Mucosa of rectum (tissue), 2 donors: ENCODE data around the gene PRG2.

Experiments used
- H3K27ac ChIP-seq, 2 donors: one replicate each; pipeline ENCODE4 v1.7.0; 2013; ENCODE audit warnings: inconsistent platforms in 2 of 2, low read depth in 2 of 2, low read length in 2 of 2
- H3K27me3 ChIP-seq, 2 donors: one replicate each; pipeline ENCODE4 v1.7.0; 2013; ENCODE audit warnings: low read length in 2 of 2; ENCODE audit not compliant: control insufficient read depth in 2 of 2, insufficient read depth in 2 of 2
- H3K36me3 ChIP-seq, 2 donors: one replicate each; pipeline ENCODE4 v1.7.0; 2013; ENCODE audit warnings: low read length in 2 of 2; ENCODE audit not compliant: control insufficient read depth in 2 of 2, insufficient read depth in 2 of 2
- H3K4me1 ChIP-seq, 2 donors: one replicate each; pipeline ENCODE4 v1.7.0; 2013; ENCODE audit warnings: low read length in 2 of 2, mild to moderate bottlenecking in 1 of 2; ENCODE audit not compliant: control insufficient read depth in 2 of 2, insufficient read depth in 2 of 2
- H3K4me3 ChIP-seq, 2 donors: one replicate each; pipeline ENCODE4 v1.7.0; 2013; ENCODE audit warnings: low read length in 2 of 2
- H3K9ac ChIP-seq, 2 donors: one replicate each; pipeline ENCODE4 v1.7.0; 2013; ENCODE audit warnings: low read length in 2 of 2, low read depth in 1 of 2, mild to moderate bottlenecking in 1 of 2
- H3K9me3 ChIP-seq, 2 donors: one replicate each; pipeline ENCODE4 v1.7.0; 2013; ENCODE audit warnings: low read length in 2 of 2; ENCODE audit not compliant: control insufficient read depth in 2 of 2
- donor health status: healthy.
- donor health status: Normal muscosa, but diverticular disease.

Gene PRG2, protein sequence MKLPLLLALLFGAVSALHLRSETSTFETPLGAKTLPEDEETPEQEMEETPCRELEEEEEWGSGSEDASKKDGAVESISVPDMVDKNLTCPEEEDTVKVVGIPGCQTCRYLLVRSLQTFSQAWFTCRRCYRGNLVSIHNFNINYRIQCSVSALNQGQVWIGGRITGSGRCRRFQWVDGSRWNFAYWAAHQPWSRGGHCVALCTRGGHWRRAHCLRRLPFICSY

DNA sequence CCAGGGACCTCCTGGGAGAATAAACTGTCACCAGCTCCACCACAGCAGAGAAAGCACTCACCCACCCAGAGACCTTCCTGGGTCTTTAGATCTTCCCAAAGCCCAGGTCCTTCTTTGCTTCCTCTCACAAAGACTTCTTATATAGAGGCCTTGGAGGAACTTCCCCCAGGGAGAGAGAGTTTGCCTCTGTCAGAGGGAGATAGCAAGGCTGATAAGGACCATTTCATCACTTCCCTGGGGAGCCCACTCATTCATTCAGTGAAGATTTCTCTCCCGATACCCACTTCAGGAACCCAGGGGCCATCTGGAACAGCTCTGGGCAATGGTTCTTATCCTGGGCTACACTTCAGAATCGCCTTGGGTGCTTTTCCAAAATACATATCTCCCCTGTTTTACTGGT is at the start of gene PRG2:
PRG2 (minus strand) TSS at position 116 of the 400 bp plus-strand sequence. CDS start 706 bp downstream, outside the sequence.
- Histone ChIP-seq H3K4me3 (no peak within 1 kb of the TSS), H3K27ac (no peak within 1 kb of the TSS), H3K9me3 (no peaks in the 10 kb centered on the region), H3K36me3 (no peaks in the 10 kb centered on the region), H3K9ac (no peak within 1 kb of the TSS), H3K4me1 (no peaks in the 10 kb centered on the region), H3K27me3 (no peaks in the 10 kb centered on the region)

DNA sequence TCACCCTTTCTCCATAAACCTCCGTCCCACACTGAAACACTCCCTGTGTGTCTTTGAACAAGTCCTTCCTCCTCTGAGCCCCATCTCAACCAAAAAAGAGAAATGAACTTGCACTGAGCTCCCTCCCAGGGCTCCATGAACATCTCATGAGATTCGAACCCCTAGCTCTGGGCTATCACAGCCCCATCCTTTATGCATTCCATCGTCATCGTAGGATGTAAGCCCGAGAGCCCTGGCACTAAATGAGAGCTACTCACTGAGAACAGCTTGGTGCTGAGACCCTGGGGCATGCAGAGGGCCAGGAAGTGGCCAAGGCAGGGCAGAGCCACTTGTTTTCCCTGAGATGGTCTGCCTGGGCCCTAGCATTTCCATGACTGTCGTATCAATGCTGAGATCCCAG is 49.3 kb upstream of the PRG2 start:
- Histone ChIP-seq H3K9me3 (no peaks in the 10 kb centered on the region), H3K4me3 (no peak overlapping the region), H3K36me3 (no peaks in the 10 kb centered on the region), H3K9ac (no peak overlapping the region), H3K4me1 (peaks cover 0 to 2% of the 10 kb centered on the region in 2 donors), H3K27ac (no peak overlapping the region), H3K27me3 (no peaks in the 10 kb centered on the region)

DNA sequence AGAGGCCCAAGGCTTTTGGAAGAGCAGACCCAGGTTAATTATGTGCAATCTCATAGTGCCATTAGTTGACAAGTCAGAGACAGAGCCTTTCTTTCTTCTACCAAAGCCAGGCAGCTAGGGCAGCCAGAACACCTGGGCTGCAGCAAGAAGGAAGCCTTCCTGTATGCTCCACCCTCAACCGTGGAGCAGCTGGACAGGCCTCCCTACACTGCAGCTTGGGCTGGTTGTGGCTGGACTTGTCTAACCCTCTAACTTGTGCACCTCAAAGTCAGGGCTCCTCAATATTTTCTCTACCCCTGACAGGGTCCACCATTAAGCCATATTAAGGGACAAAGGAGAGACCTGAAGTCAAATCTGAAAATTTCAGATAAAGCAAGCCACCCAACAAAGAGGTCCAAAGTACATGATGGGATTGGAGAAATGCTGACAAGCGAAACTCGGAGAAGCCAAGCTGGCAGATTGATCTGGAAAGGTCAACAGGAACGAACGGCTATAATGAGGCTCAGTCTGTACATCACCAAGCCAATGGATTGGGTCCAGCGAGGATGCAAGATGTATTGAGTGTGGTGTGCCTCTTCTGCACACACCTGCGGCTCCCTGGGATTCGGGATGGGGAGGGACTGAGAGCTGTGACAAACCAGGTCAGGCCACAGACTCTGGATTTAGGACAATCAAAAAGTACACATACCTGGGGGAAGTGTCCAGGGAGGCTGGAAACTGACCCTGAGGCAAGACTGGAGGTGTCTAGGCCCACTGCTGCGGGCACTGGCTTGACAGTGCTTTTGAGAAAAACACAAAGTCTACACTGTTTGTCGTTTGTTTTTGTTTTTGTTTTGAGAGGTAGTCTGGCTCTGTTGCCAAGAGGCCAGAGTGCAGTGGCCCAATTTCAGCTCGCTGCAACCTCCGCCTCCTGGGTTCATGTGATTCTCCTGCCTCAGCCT is 48.2 kb upstream of the PRG2 start:
- no peak overlapping the region for H3K4me3 ChIP-seq
- H3K36me3 ChIP-seq = no peaks in the 10 kb centered on the region
- H3K9me3 ChIP-seq = no peaks in the 10 kb centered on the region
- H3K9ac ChIP-seq = no peak overlapping the region
- H3K27me3 ChIP-seq = no peaks in the 10 kb centered on the region
- H3K4me1 ChIP-seq = no peaks in the 10 kb centered on the region
- H3K27ac ChIP-seq = no peak overlapping the region

DNA sequence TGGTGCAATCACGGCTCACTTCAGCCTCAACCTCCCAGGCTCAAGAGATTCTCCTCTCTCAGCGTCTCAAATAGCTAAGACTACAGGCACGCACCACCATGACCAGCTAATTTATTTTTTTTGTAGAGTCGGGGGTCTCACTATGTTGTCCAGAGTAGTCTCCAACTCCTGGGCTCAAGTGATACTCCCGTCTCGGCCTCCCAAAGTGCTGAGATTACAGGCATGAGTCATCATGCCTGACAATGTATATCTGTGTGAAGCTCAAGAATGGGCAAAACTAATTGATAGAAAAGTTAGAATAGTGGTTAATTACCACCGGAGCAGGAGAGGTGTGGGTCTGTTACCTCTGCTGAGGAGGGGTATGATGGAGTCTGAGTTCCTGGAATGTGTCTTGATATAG is 45.6 kb upstream of the PRG2 start:
- Histone ChIP-seq H3K9me3 (no peaks in the 10 kb centered on the region), H3K27ac (no peak overlapping the region), H3K9ac (no peak overlapping the region), H3K4me3 (no peak overlapping the region), H3K4me1 (no peaks in the 10 kb centered on the region), H3K27me3 (no peaks in the 10 kb centered on the region), H3K36me3 (no peaks in the 10 kb centered on the region)

DNA sequence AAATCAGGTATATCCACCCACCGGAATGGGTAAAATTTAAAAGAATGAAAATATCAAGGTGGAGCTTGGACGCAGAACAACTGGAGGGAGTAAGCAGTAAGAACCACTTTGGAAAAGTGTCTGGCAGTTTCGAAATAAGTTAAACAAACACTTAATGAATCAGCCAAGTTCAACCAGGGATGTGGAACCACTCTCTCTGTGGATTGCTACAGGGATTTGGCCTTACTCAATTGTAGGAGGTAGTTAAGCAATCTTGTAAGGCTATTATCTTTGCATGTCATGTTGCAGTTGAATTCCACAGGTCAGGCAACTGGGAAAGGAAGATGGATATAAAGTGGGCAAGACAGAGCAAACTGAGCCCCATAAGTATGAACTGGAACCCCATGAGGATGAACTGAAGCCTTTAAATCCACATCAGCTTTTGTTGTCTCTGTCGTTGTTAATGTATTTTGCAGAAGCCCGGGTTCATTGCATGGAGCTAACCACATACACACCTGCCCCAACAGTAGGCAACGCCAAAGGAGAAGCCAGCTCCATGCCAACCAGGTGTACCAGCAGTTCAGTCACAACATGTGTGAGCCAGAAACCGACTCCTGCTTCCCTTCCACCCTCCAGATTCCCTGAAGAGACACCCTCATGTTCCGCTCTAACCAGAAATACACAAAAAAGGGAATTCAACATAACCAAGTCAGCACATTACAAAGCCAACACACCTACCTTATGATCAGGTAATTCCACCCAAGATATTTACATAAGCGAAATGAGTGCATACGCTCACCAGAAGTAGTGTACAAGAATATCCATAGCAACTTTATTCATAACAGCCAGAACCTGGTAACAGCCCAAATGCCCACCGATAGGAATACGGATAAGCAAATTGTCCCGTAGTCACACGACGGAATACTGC is 44.4 kb upstream of the PRG2 start:
- Histone ChIP-seq H3K27me3 (no peaks in the 10 kb centered on the region), H3K9ac (no peak overlapping the region), H3K9me3 (no peaks in the 10 kb centered on the region), H3K27ac (no peak overlapping the region), H3K4me1 (no peaks in the 10 kb centered on the region), H3K36me3 (no peaks in the 10 kb centered on the region), H3K4me3 (no peak overlapping the region)

DNA sequence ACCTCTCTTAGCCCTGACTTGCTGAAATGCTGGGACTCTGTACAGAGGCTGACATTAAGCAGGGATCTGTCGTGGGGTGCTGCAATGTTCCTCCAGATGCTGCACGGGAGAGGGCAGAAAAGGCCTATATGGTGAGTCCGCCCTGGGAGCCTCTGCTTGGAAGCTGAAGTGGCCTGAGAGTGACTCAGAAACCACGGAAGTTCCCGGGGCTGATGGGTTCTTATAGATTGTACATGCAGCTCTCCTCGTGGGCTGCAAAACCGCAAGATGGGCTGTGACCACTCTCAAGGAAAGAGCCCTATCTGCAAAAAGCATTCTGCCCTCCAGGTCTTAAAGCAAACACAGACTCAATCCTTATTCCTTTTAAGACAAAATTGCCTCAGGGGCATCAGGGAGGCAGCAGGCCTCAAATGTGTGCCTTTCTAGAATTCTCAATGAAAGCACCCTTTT is 42.3 kb upstream of the PRG2 start:
- no peaks in the 10 kb centered on the region for H3K9me3 ChIP-seq
- H3K27me3 ChIP-seq = no peaks in the 10 kb centered on the region
- no peak overlapping the region for H3K27ac ChIP-seq
- peaks cover 0 to 2% of the 10 kb centered on the region in 2 donors for H3K4me1 ChIP-seq
- no peak overlapping the region for H3K4me3 ChIP-seq
- H3K9ac ChIP-seq = no peak overlapping the region
- no peaks in the 10 kb centered on the region for H3K36me3 ChIP-seq

DNA sequence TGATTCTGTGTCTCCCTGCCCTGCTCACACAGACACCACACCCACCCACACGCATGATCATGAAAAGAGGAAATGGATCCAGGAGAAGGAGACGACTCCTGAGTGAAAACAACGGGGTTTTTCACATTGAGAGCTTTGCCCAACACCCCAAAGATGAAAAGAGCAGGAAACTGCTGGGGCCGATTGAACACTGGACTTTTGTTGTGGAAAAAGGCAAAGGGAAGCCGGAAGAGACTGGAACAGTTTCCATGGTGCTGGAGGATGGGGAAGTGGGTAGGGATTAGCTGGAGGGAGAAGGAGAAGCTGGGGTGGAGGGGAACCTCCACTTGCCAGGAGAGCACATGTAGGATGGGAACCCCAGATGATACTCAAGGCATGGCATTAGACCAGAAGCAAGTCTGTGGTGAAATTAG is 41.7 kb upstream of the PRG2 start:
- H3K36me3 ChIP-seq = no peaks in the 10 kb centered on the region
- H3K27ac ChIP-seq = no peak overlapping the region
- no peak overlapping the region for H3K9ac ChIP-seq
- no peak overlapping the region for H3K4me3 ChIP-seq
- H3K4me1 ChIP-seq = peaks cover 2 to 4% of the 10 kb centered on the region in 2 donors
- H3K27me3 ChIP-seq = no peaks in the 10 kb centered on the region
- no peaks in the 10 kb centered on the region for H3K9me3 ChIP-seq

DNA sequence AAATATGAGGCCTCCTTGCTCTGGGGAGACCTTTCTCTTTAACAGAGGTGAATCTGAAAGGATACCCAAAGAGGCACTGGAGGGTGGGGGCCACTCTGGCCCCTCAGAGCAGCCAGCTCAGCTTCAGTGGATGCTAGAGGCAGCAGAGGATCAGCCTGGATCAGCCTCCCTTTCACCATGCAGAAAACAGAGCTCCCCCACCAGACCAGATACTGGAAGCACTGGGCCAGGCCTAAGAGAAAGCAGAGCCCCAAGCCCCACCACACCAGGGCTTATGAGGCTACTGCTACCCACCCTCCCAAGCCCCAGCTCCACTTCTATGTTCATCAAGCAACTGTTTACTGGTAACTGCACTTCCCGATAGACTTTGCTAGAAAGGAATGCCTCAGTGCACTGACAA is 40.5 kb upstream of the PRG2 start:
- Histone ChIP-seq H3K36me3 (no peaks in the 10 kb centered on the region), H3K27ac (no peak overlapping the region), H3K27me3 (no peaks in the 10 kb centered on the region), H3K4me1 (peaks cover 11% of the 10 kb centered on the region in 2 donors), H3K9ac (no peak overlapping the region), H3K9me3 (no peaks in the 10 kb centered on the region), H3K4me3 (no peak overlapping the region)

DNA sequence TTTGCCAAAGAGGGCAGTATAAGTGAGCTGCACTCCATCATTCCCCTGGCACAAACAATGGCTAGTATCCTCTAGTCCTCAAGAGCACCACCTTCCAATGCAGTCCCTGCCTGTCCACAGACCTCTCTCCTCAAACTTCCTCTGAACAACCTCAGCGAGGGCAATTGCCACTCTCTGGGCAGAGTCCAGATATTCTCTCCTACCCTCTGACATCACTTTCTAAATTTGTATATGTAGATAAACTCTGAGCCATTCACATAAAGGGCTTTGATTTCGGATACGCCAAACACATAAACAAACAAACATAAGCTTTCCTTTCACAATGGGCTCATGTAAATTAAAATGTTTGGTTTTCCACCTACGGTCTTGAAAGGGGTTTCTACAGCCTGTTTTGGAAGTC is 39.5 kb upstream of the PRG2 start:
- H3K9ac ChIP-seq = no peak overlapping the region
- no peak overlapping the region for H3K4me3 ChIP-seq
- peaks cover 19 to 20% of the 10 kb centered on the region in 2 donors for H3K4me1 ChIP-seq
- H3K27me3 ChIP-seq = no peaks in the 10 kb centered on the region
- no peaks in the 10 kb centered on the region for H3K36me3 ChIP-seq
- H3K9me3 ChIP-seq = no peaks in the 10 kb centered on the region
- no peak overlapping the region for H3K27ac ChIP-seq
